ENCODE data around the gene ZBTB8OS.
"Not testable (repeated sequence)": the region's sequence is repeated elsewhere in the genome, so short reads cannot be mapped to it uniquely, and the experiment has no call there.

The ZBTB8OS gene

GRCh38 chr1:32647308-32648134, 2.8 kb downstream of the ZBTB8OS start:
- TF ChIP-seq, protein P1, sequence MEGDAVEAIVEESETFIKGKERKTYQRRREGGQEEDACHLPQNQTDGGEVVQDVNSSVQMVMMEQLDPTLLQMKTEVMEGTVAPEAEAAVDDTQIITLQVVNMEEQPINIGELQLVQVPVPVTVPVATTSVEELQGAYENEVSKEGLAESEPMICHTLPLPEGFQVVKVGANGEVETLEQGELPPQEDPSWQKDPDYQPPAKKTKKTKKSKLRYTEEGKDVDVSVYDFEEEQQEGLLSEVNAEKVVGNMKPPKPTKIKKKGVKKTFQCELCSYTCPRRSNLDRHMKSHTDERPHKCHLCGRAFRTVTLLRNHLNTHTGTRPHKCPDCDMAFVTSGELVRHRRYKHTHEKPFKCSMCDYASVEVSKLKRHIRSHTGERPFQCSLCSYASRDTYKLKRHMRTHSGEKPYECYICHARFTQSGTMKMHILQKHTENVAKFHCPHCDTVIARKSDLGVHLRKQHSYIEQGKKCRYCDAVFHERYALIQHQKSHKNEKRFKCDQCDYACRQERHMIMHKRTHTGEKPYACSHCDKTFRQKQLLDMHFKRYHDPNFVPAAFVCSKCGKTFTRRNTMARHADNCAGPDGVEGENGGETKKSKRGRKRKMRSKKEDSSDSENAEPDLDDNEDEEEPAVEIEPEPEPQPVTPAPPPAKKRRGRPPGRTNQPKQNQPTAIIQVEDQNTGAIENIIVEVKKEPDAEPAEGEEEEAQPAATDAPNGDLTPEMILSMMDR (IDR thresholded peaks at IDR 0.05; ENCODE audit: low read depth, low read length) = no peak
- DNase-seq (ENCODE audit: extremely low read depth, low read depth) = no peak

DNA sequence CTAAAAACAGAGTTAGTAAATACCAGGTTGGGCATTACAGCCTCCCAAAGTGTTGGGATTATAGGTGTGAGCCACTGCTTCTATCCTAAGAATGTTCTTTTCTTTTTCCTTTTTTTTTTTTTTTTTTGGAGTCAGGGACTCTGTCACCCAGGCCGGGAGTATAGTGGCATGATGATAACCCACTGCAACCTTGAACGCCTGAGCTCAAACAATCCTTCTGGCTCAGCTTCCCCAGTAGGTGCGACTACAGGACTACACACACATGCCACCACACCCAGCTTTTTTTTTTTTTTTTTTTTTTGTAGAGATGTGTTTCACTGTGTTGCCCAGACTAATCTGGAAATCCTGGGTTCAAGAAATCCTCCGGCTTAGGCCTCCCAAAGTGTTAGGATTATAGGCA, 5.9 kb downstream of the ZBTB8OS start:
- TF ChIP-seq, protein P1 (IDR thresholded peaks at IDR 0.05; ENCODE audit: low read depth, low read length) = no peak
- DNase-seq (ENCODE audit: extremely low read depth, low read depth) = no peak

DNA sequence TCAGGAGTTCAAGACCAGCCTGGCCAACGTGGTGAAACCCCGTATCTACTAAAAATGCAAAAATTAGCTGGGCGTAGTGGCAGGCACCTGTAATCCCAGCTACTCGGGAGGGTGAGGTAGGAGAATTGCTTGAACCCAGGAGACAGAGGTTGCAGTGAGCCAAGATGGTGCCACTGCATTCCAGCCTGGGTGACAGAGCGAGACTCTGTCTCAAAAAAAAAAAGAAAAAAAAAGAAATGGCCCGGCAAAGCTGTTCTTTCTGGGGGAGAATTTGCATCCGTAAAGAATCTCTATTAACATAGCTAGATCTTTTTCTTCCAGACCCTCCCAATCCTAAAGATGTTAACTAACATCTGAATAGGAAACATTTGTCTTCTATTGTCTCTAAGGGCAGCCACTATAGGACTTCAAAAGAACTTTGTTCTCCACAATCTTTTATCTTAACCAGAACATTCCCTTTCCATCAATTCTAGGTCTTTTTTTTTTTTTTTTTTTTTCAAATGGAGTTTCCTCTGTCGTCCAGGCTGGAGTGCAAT, 8.0 kb downstream of the ZBTB8OS start:
- DNase-seq (ENCODE audit: extremely low read depth, low read depth) = not testable (repeated sequence)

DNA sequence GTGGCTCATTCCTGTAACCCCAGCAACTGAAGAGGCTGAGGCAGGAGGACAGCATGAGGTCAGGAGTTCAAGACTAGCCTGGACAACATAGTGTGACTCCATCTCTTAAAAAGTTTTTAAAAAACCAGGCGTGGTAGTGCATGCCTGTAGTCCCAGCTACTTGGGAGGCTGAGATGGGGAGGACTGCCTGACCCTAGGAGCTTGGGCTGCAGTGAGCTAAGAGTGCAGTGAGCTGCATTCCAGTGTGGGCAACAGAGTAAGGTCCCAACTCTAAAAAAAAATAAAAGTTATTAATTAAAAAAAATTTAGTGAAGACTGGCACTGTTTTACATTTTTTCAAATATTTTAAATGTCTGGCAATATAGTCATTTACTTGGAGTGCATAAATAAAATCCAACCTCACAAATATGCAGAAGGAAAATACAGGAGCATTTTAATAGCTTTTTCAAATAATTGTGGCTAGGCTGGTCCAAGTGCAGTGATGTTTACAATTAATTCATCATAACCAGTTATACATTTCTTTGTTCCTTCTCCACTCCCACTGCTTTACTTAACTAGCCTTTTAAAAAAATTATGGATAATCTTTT, 10.8 kb downstream of the ZBTB8OS start:
- TF ChIP-seq, protein P1 (IDR thresholded peaks at IDR 0.05; ENCODE audit: low read depth, low read length) = no peak
- DNase-seq (ENCODE audit: extremely low read depth, low read depth) = no peak

DNA sequence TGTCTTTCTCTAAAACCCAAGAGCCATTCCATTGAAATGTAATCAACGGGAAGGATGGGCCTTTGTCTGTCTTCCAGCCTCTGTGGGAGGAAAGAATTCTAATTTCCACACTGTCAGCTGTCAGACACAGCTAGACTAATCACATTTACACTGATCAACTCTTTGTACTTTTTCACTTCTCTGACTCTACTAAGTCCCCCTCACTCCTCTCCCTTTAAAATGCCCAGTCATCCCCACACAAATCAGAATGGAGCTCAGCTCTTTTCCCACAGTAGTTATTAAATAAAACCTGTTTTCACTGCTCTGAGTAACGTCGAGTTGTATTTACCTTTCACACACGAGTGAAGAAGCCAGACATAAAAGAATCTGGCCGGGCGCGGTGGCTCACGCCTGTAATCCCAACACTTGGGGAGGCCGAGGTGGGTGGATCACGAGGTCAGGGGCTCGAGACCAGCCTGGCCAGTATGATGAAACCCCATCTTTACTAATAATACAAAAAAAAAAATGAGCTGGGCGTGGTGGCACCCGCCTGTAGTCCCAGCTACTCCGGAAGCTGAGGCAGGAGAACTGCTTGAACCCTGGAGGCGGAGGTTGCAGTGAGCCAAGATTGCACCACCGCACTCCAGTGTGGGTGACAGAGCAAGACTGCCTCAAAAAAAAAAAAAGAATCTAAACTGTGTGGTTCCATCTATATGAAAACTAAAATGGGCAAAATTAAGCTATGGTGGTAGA, 13.3 kb downstream of the ZBTB8OS start:
- DNase-seq (ENCODE audit: extremely low read depth, low read depth) = no peak
- TF ChIP-seq, protein P1 (IDR thresholded peaks at IDR 0.05; ENCODE audit: low read depth, low read length) = no peak

- TF ChIP-seq, protein P1 (IDR thresholded peaks at IDR 0.05; ENCODE audit: low read depth, low read length) = no peak
- DNase-seq (ENCODE audit: extremely low read depth, low read depth) = no peak
Observed at GRCh38 chr1:32635508-32636277, 14.7 kb downstream of the ZBTB8OS start.

- DNase-seq (ENCODE audit: extremely low read depth, low read depth) = no peak
- TF ChIP-seq, protein P1 (IDR thresholded peaks at IDR 0.05; ENCODE audit: low read depth, low read length) = no peak
Observed at GRCh38 chr1:32632829-32633228, 17.5 kb downstream of the ZBTB8OS start.

DNA sequence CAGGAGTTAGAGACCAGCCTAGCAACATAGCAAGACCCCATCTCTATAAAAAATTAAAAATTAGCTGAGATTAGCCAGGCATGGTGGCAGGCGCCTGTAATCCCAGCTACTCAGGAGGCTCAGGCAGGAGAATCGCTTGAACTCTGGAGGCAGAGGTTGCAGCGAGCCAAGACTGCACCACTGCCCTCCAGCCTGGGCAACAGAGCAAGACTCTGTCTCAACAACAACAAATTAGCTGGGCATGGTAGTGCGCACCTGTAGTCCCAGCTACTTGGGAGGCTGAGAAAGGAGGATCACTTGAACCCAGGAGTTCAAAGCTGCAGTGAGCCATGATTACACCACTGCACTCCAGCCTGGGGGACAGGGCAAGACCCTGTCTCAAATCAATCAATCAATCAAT, 20.2 kb downstream of the ZBTB8OS start:
- not testable (repeated sequence) for DNase-seq (ENCODE audit: extremely low read depth, low read depth)
